ENCODE data around the gene ADGRA1. TPM values are rescaled to one million over a fixed set of nuclear protein-coding genes. Genes with fewer than 3 reads are reported as not detected.

The ADGRA1 gene
- total and polyA plus RNA-seq, 2 donors, result 0.03 TPM; not detected in 1

GRCh38 chr10:133088179-133088955 is 643 bp downstream of the ADGRA1 start:
- no peak overlapping the region for H3K27ac ChIP-seq (ENCODE audit: low read depth)

GRCh38 chr10:133088956-133089800 is 1.5 kb downstream of the ADGRA1 start:
- no peak overlapping the region for H3K27ac ChIP-seq (ENCODE audit: low read depth)
- H3K36me3 ChIP-seq (ENCODE audit: insufficient read depth), result no peaks in the 10 kb centered on the region
- DNase-seq (ENCODE audit: extremely low spot score), result no peak
- no peaks in the 10 kb centered on the region for H3K4me1 ChIP-seq (ENCODE audit: insufficient read depth)
- 51% methylated on average over 46 of the region's 46 CpGs for WGBS
- H3K4me3 ChIP-seq (ENCODE audit: low read depth, low read length), result no peak overlapping the region

More at GRCh38 chr10:133088179-133088955, 643 bp downstream of the ADGRA1 start:
- Histone ChIP-seq H3K4me3 (ENCODE audit: low read depth, low read length) (peak overlapping the region; percentile 11), H3K36me3 (ENCODE audit: insufficient read depth) (no peaks in the 10 kb centered on the region), H3K4me1 (ENCODE audit: insufficient read depth) (no peaks in the 10 kb centered on the region)
- 1% methylated on average over 87 of the region's 87 CpGs for WGBS
- no peak for DNase-seq (ENCODE audit: extremely low spot score)

GRCh38 chr10:133090101-133090500 is 2.4 kb downstream of the ADGRA1 start:
- H3K27ac ChIP-seq (ENCODE audit: low read depth), result no peak overlapping the region
- WGBS, result 65% methylated on average over 13 of the region's 13 CpGs
- DNase-seq (ENCODE audit: extremely low spot score), result no peak
- H3K4me3 ChIP-seq (ENCODE audit: low read depth, low read length), result no peak overlapping the region
- no peaks in the 10 kb centered on the region for H3K4me1 ChIP-seq (ENCODE audit: insufficient read depth)
- H3K36me3 ChIP-seq (ENCODE audit: insufficient read depth), result no peaks in the 10 kb centered on the region

- Histone ChIP-seq H3K27ac (ENCODE audit: low read depth) (no peak overlapping the region), H3K4me1 (ENCODE audit: insufficient read depth) (no peaks in the 10 kb centered on the region)
- WGBS, result 74% methylated on average over 7 of the region's 7 CpGs
Measured at GRCh38 chr10:133090654-133091053, 2.9 kb downstream of the ADGRA1 start.

GRCh38 chr10:133091316-133091715 is 3.6 kb downstream of the ADGRA1 start:
- Histone ChIP-seq H3K4me1 (ENCODE audit: insufficient read depth) (no peaks in the 10 kb centered on the region), H3K4me3 (ENCODE audit: low read depth, low read length) (no peak overlapping the region), H3K36me3 (ENCODE audit: insufficient read depth) (no peaks in the 10 kb centered on the region), H3K27ac (ENCODE audit: low read depth) (no peak overlapping the region)
- no peak for DNase-seq (ENCODE audit: extremely low spot score)
- 85% methylated on average over 10 of the region's 10 CpGs for WGBS

More at GRCh38 chr10:133090654-133091053, 2.9 kb downstream of the ADGRA1 start:
- Histone ChIP-seq H3K4me3 (ENCODE audit: low read depth, low read length) (no peak overlapping the region), H3K36me3 (ENCODE audit: insufficient read depth) (no peaks in the 10 kb centered on the region)
- no peak for DNase-seq (ENCODE audit: extremely low spot score)

- WGBS, result 84% methylated on average over 15 of the region's 15 CpGs
- Histone ChIP-seq H3K4me3 (ENCODE audit: low read depth, low read length) (no peak overlapping the region), H3K27ac (ENCODE audit: low read depth) (no peak overlapping the region), H3K36me3 (ENCODE audit: insufficient read depth) (no peaks in the 10 kb centered on the region), H3K4me1 (ENCODE audit: insufficient read depth) (no peaks in the 10 kb centered on the region)
- no peak for DNase-seq (ENCODE audit: extremely low spot score)
Measured at GRCh38 chr10:133093291-133093690, 5.6 kb downstream of the ADGRA1 start.

GRCh38 chr10:133094286-133094685 is 6.6 kb downstream of the ADGRA1 start:
- Histone ChIP-seq H3K36me3 (ENCODE audit: insufficient read depth) (no peaks in the 10 kb centered on the region), H3K4me3 (ENCODE audit: low read depth, low read length) (no peak overlapping the region), H3K27ac (ENCODE audit: low read depth) (no peak overlapping the region), H3K4me1 (ENCODE audit: insufficient read depth) (no peaks in the 10 kb centered on the region)
- WGBS, result 80% methylated on average over 22 of the region's 22 CpGs
- no peak for DNase-seq (ENCODE audit: extremely low spot score)

GRCh38 chr10:133094866-133095265 is 7.1 kb downstream of the ADGRA1 start:
- no peak for DNase-seq (ENCODE audit: extremely low spot score)
- no peaks in the 10 kb centered on the region for H3K4me1 ChIP-seq (ENCODE audit: insufficient read depth)
- 79% methylated on average over 17 of the region's 17 CpGs for WGBS
- no peaks in the 10 kb centered on the region for H3K36me3 ChIP-seq (ENCODE audit: insufficient read depth)
- H3K4me3 ChIP-seq (ENCODE audit: low read depth, low read length), result no peak overlapping the region
- no peak overlapping the region for H3K27ac ChIP-seq (ENCODE audit: low read depth)

GRCh38 chr10:133095586-133095985 is 7.9 kb downstream of the ADGRA1 start:
- Histone ChIP-seq H3K4me3 (ENCODE audit: low read depth, low read length) (no peak overlapping the region), H3K4me1 (ENCODE audit: insufficient read depth) (no peaks in the 10 kb centered on the region), H3K27ac (ENCODE audit: low read depth) (no peak overlapping the region), H3K36me3 (ENCODE audit: insufficient read depth) (no peaks in the 10 kb centered on the region)
- WGBS, result 86% methylated on average over 16 of the region's 16 CpGs
- DNase-seq (ENCODE audit: extremely low spot score), result no peak

- 35% methylated on average over 28 of the region's 28 CpGs for WGBS
- H3K36me3 ChIP-seq (ENCODE audit: insufficient read depth), result no peaks in the 10 kb centered on the region
- H3K27ac ChIP-seq (ENCODE audit: low read depth), result no peak overlapping the region
- no peak for DNase-seq (ENCODE audit: extremely low spot score)
- H3K4me1 ChIP-seq (ENCODE audit: insufficient read depth), result no peaks in the 10 kb centered on the region
- no peak overlapping the region for H3K4me3 ChIP-seq (ENCODE audit: low read depth, low read length)
Measured at GRCh38 chr10:133096616-133097269, 9.0 kb downstream of the ADGRA1 start.

GRCh38 chr10:133097418-133097817 is 9.7 kb downstream of the ADGRA1 start:
- Histone ChIP-seq H3K36me3 (ENCODE audit: insufficient read depth) (no peaks in the 10 kb centered on the region), H3K27ac (ENCODE audit: low read depth) (no peak overlapping the region), H3K4me3 (ENCODE audit: low read depth, low read length) (no peak overlapping the region), H3K4me1 (ENCODE audit: insufficient read depth) (no peaks in the 10 kb centered on the region)
- DNase-seq (ENCODE audit: extremely low spot score), result no peak
- WGBS, result 84% methylated on average over 18 of the region's 18 CpGs

GRCh38 chr10:133097961-133098360 is 10.2 kb downstream of the ADGRA1 start:
- Histone ChIP-seq H3K4me3 (ENCODE audit: low read depth, low read length) (no peak overlapping the region), H3K36me3 (ENCODE audit: insufficient read depth) (no peaks in the 10 kb centered on the region), H3K27ac (ENCODE audit: low read depth) (no peak overlapping the region), H3K4me1 (ENCODE audit: insufficient read depth) (no peaks in the 10 kb centered on the region)
- WGBS, result 85% methylated on average over 11 of the region's 11 CpGs
- no peak for DNase-seq (ENCODE audit: extremely low spot score)

- no peak for DNase-seq (ENCODE audit: extremely low spot score)
- WGBS, result 75% methylated on average over 44 of the region's 44 CpGs
- Histone ChIP-seq H3K4me3 (ENCODE audit: low read depth, low read length) (no peak overlapping the region), H3K27ac (ENCODE audit: low read depth) (no peak overlapping the region), H3K36me3 (ENCODE audit: insufficient read depth) (no peaks in the 10 kb centered on the region), H3K4me1 (ENCODE audit: insufficient read depth) (no peaks in the 10 kb centered on the region)
Measured at GRCh38 chr10:133098426-133099124, 10.9 kb downstream of the ADGRA1 start.

Data from urinary bladder (tissue), 4 donors.